HPDE6-E6E7 (cell line): ENCODE data around the gene MVD.

Experiments
- DNase-seq: peaks from one replicate; pipeline ENCODE4 v3.0.0; 2011; ENCODE audit warnings: missing footprints; ENCODE audit errors: extremely low spot score

Gene MVD

DNA sequence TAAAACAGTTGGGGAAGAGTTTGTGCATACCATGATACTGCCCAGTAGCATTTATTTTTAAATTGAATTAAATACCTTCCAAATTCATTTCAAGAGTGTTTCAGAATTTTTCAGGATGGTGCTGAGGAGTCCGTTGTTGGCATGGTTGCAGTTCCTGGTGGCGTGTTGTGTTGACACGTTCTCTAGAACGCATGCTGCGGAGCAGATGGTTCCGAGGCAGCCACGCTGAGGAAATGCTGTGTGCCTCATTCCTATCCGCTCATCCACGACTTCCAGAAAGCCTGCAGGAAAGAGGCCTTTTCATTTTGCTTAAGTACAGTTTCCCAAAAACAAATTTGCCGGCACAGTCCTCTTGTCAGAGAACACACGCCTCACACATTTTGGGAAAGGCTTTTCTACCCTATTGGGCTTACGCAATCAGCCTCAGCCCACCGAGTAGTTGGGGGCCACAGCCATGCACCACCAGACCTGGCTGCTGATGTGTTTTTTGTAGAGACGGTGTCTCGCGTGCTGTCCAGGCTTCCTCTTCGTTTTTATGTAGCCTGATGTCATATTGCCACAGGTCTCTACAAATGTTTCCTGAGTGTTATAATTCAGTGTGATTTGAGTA is 56.6 kb downstream of the MVD start:
- no peak for DNase-seq

DNA sequence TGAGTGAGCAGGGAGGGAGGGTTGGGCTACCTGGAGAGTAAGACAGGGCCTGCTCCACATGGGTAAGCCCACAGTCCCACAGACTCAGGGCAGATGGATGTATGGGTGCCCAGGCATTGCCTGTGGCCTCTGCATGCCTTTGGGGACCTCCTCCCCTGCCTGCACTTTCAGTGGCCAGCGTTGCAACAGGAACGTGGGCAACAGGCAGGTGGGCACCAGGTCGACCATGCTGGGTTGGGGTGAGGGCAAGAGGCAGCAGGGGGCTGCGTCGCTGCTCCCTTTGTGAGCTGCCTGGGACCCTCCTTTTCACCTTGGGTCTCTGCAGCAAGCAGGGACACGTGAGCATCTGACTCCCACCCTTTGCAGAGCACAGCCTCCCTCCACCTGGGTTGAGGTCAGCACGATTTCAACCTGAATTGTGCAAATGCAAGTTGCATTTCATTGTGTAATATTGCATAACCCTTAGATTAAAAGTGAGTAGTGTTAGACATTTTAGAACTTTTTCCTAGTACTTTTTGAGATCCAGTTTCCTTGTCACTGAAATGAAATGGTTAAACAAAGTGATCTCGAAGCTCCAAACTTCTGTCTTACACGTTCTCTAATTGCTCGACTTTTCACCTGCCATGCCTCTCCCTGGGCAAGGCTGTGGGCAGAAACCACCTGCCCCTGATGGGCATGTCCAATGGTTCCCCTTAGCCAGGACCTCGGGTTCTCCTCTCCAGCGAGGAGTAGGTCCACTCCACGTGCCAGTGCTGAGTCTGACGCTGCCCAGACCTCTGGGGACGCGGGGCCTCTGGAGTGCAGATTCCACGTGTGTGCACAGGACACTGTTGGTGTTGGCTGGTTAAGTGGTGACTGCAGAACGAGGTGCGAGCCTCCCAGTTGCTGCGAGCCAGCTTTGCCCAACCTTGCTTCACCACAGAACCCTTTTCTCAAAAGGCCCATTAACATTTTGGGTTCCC is 57.4 kb downstream of the MVD start:
- no peak for DNase-seq

DNA sequence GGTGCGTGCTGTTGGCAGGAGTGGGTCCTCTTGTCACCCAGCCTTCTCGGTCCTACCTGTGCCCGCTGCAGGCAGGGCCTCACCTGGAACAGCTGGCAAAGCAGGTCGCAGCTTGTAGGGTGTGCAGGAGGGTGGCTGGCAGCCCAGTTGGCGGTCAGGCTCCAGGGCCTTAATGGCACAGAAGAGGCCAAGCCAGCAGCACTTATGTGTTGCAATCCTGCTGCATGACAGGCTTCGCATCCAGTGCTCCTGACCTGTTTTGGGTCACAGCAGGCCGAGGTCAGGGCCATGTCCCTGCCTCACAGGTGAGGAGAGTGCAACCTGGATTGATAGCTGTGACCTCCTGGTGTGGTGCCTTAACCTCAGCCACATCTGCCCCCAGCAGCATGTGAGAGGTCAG is 60.8 kb downstream of the MVD start:
- DNase-seq: no peak
